Measurements from ENCODE around the gene DKKL1.

The DKKL1 gene

DNA sequence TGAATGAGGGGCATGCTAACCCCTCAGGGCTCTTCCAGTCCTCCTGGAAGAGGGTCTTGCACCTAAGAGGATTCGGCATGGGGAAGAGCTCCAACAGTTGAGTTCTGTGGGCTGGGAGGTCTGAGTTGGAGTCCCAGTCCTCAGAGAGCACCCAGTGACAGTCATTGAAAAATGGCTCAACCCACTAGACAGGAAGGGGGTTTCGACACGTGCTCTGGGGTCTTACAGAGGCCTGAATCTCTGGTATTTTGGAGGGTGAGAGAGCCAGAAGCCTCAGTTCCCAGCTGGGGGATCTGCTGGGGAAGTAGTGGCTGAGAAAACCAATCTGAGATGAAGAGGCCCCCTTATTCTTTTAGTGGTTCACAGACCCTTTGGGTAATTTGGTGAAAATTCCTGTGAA, 50.6 kb downstream of the DKKL1 start:
- Histone ChIP-seq H3K9me3 (ENCODE audit: low read length) (no peaks in the 10 kb centered on the region), H3K9ac (ENCODE audit: low read length) (no peak overlapping the region), H3K9me2 (ENCODE audit: low read depth, low read length) (no peaks in the 10 kb centered on the region), H3K4me2 (ENCODE audit: low read length) (no peak overlapping the region), H3K4me3 (ENCODE audit: low read depth, low read length, poor library complexity, severe bottlenecking) (no peak overlapping the region), H3F3A (ENCODE audit: insufficient read depth, low read length) (no peaks in the 10 kb centered on the region), H3K79me2 (ENCODE audit: insufficient read depth, low read length) (no peaks in the 10 kb centered on the region), H3K27ac (ENCODE audit: low read depth, low read length, poor library complexity, severe bottlenecking) (no peak overlapping the region), H4K20me1 (ENCODE audit: insufficient read depth, low read length) (no peaks in the 10 kb centered on the region), H3K4me1 (ENCODE audit: insufficient read depth, low read length, severe bottlenecking) (peaks cover 24% of the 10 kb centered on the region), H3K36me3 (ENCODE audit: insufficient read depth, low read length) (no peaks in the 10 kb centered on the region), H2AFZ (ENCODE audit: low read length) (no peak overlapping the region), H3K27me3 (ENCODE audit: insufficient read depth, low read length) (no peaks in the 10 kb centered on the region)
- TF ChIP-seq, protein P1, sequence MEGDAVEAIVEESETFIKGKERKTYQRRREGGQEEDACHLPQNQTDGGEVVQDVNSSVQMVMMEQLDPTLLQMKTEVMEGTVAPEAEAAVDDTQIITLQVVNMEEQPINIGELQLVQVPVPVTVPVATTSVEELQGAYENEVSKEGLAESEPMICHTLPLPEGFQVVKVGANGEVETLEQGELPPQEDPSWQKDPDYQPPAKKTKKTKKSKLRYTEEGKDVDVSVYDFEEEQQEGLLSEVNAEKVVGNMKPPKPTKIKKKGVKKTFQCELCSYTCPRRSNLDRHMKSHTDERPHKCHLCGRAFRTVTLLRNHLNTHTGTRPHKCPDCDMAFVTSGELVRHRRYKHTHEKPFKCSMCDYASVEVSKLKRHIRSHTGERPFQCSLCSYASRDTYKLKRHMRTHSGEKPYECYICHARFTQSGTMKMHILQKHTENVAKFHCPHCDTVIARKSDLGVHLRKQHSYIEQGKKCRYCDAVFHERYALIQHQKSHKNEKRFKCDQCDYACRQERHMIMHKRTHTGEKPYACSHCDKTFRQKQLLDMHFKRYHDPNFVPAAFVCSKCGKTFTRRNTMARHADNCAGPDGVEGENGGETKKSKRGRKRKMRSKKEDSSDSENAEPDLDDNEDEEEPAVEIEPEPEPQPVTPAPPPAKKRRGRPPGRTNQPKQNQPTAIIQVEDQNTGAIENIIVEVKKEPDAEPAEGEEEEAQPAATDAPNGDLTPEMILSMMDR (IDR thresholded peaks at IDR 0.05; ENCODE audit: low read length), result no peak
- no peak for TF ChIP-seq EZH2 (IDR thresholded peaks at IDR 0.05; ENCODE audit: borderline replicate concordance, low read length)

DNA sequence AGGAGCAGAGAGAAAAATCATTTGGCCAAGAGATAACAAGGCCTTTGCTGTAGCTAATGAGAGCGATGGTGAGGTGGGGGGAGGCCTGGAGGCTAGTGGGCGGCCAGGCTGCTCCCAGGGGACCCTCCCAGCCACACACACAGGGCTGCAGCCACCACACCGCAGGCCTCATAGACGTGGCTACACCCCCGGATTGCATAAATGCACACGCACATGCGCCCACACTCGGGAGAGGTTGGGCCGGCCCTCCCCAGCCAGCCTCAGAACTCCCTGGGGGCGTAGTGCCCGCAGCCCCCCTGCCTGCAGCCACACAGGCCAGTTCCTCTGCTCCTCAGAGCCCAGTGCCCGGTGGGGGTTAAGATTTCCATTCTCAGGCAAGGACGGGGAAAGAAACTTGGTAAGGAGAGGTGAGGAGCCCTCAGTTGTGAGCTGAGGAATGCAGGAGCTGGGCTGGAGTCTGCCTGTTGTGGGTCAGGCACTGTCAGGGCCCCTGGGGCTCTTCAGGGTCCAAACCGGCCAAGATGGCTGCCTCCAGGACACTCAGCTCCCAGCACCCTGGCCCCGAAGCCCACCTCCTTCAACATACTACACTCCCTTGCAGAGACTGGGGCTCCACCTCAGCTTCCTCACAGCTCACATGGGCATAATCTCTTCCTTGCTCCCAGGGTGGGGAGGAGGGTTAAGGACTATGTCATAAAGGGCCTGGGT, 51.6 kb downstream of the DKKL1 start:
- Histone ChIP-seq H3K9me2 (ENCODE audit: low read depth, low read length) (no peaks in the 10 kb centered on the region), H3K36me3 (ENCODE audit: insufficient read depth, low read length) (no peaks in the 10 kb centered on the region), H3K9ac (ENCODE audit: low read length) (no peak overlapping the region; the same call in 1 of the 2 replicates), H3K9me3 (ENCODE audit: low read length) (no peaks in the 10 kb centered on the region), H2AFZ (ENCODE audit: low read length) (no peak overlapping the region), H3K79me2 (ENCODE audit: insufficient read depth, low read length) (no peaks in the 10 kb centered on the region), H3K27me3 (ENCODE audit: insufficient read depth, low read length) (no peaks in the 10 kb centered on the region), H3K4me3 (ENCODE audit: low read depth, low read length, poor library complexity, severe bottlenecking) (no peak overlapping the region), H3F3A (ENCODE audit: insufficient read depth, low read length) (no peaks in the 10 kb centered on the region), H3K4me1 (ENCODE audit: insufficient read depth, low read length, severe bottlenecking) (peaks cover 14% of the 10 kb centered on the region), H3K4me2 (ENCODE audit: low read length) (no peak overlapping the region; the same call in 1 of the 2 replicates), H3K27ac (ENCODE audit: low read depth, low read length, poor library complexity, severe bottlenecking) (no peak overlapping the region), H4K20me1 (ENCODE audit: insufficient read depth, low read length) (no peaks in the 10 kb centered on the region)
- TF ChIP-seq, protein P1 (IDR thresholded peaks at IDR 0.05; ENCODE audit: low read length), result no peak
- TF ChIP-seq EZH2 (IDR thresholded peaks at IDR 0.05; ENCODE audit: borderline replicate concordance, low read length), result no peak

DNA sequence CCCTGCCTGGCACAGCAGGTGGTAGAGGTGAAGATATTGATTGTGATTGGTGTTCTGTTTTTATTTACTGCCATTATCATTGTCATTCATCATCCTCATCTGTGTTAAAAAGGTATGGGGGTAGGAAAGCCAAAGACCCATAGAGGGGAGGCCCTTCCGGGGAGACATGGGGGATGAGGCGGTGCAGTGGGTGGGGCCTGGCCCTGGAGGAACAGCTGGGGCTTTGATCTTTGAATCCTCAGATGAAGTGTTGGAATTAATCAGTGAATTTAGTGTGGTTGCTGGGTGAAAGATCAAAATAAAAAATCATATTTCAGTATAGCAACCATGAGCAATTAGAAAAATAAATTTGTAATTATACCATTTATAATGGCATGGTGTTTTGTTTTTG, 52.1 kb downstream of the DKKL1 start:
- Histone ChIP-seq H2AFZ (ENCODE audit: low read length) (no peak overlapping the region), H3K9ac (ENCODE audit: low read length) (no peak overlapping the region), H3K4me2 (ENCODE audit: low read length) (no peak overlapping the region; the same call in 1 of the 2 replicates), H3K4me1 (ENCODE audit: insufficient read depth, low read length, severe bottlenecking) (peaks cover 14% of the 10 kb centered on the region), H3F3A (ENCODE audit: insufficient read depth, low read length) (no peaks in the 10 kb centered on the region), H3K9me3 (ENCODE audit: low read length) (no peaks in the 10 kb centered on the region), H3K27ac (ENCODE audit: low read depth, low read length, poor library complexity, severe bottlenecking) (no peak overlapping the region), H3K36me3 (ENCODE audit: insufficient read depth, low read length) (no peaks in the 10 kb centered on the region), H3K9me2 (ENCODE audit: low read depth, low read length) (no peaks in the 10 kb centered on the region), H3K79me2 (ENCODE audit: insufficient read depth, low read length) (no peaks in the 10 kb centered on the region), H3K27me3 (ENCODE audit: insufficient read depth, low read length) (no peaks in the 10 kb centered on the region; the same call in 1 of the 2 replicates), H4K20me1 (ENCODE audit: insufficient read depth, low read length) (no peaks in the 10 kb centered on the region), H3K4me3 (ENCODE audit: low read depth, low read length, poor library complexity, severe bottlenecking) (no peak overlapping the region)
- no peak for TF ChIP-seq EZH2 (IDR thresholded peaks at IDR 0.05; ENCODE audit: borderline replicate concordance, low read length)
- TF ChIP-seq, protein P1 (IDR thresholded peaks at IDR 0.05; ENCODE audit: low read length), result no peak
